CD4-positive, alpha-beta T cell (primary cell): ENCODE data around the gene CHD2. TPM values are rescaled to one million over a fixed set of nuclear protein-coding genes. Genes with fewer than 3 reads are reported as not detected.

ENCODE experiments used
- ATAC-seq: fragments of 200-7000 bp; cut with Tn5 transposase; one replicate; pipeline ENCODE4 v1.10.0; 2022; ENCODE audit warnings: mild to moderate bottlenecking; ENCODE audit not compliant: poor library complexity
- CTCF ChIA-PET: fragments of 350-600 bp; sonication (Branson Sonifier 250); formaldehyde crosslinking; loops from one replicate; lab custom pipeline; 2021; ENCODE audit warnings: antibody characterized with exemption, inconsistent platforms; lab: Charles Lee
- POLR2A ChIA-PET: fragments of 350-600 bp; sonication (Branson Sonifier 250); formaldehyde crosslinking; loops from one replicate; lab custom pipeline; 2021; ENCODE audit warnings: antibody characterized with exemption, inconsistent platforms; lab: Charles Lee
- DNase-seq, 14 experiments: peaks; one replicate each; pipeline ENCODE4 v3.0.0-alpha.2; 2013 to 2020; ENCODE audit warnings: mixed read lengths in 2 of 14
- H3K27ac ChIP-seq, 2 donors: one replicate each; pipeline versions ENCODE4 v1.5.1 to v1.7.0; 2013; ENCODE audit warnings: low read length in 2 of 2, low read depth in 1 of 2, mild to moderate bottlenecking in 1 of 2
- H3K27me3 ChIP-seq, 2 experiments: 1 replicate in 1 of 2; 2 replicates in 1 of 2; pipeline versions ENCODE4 v1.6.1 to v1.7.0; 2013; ENCODE audit warnings: low read length in 2 of 2, control low read depth in 1 of 2, mild to moderate bottlenecking in 1 of 2, moderate library complexity in 1 of 2; ENCODE audit not compliant: insufficient read depth in 2 of 2, control insufficient read depth in 1 of 2
- H3K36me3 ChIP-seq: one replicate; pipeline ENCODE4 v1.6.1; 2013; ENCODE audit warnings: low read length, control low read depth; ENCODE audit not compliant: insufficient read depth
- H3K4me1 ChIP-seq: one replicate; pipeline ENCODE4 v1.6.1; 2013; ENCODE audit warnings: low read length, control low read depth; ENCODE audit not compliant: insufficient read depth
- H3K4me3 ChIP-seq: one replicate; pipeline ENCODE4 v1.5.1; 2013; ENCODE audit warnings: mild to moderate bottlenecking, low read length, moderate library complexity
- H3K9me3 ChIP-seq, 2 experiments: 1 replicate in 1 of 2; 2 replicates in 1 of 2; pipeline versions ENCODE4 v1.6.1 to v1.7.0; 2013; ENCODE audit warnings: low read length in 2 of 2, mild to moderate bottlenecking in 2 of 2, control low read depth in 1 of 2, moderate library complexity in 1 of 2; ENCODE audit not compliant: control insufficient read depth in 1 of 2, insufficient read depth in 1 of 2
- H3K27ac Mint-ChIP-seq: one replicate; pipeline ENCODE4 v1.8.0; 2020; ENCODE audit warnings: mixed read lengths
- H3K27me3 Mint-ChIP-seq: one replicate; pipeline ENCODE4 v1.8.0; 2021; ENCODE audit warnings: mixed read lengths
- H3K36me3 Mint-ChIP-seq: one replicate; pipeline ENCODE4 v1.8.0; 2021; ENCODE audit warnings: low read depth, mixed read lengths
- H3K4me1 Mint-ChIP-seq: one replicate; pipeline ENCODE4 v1.8.0; 2021; ENCODE audit warnings: low read depth, mixed read lengths
- H3K4me3 Mint-ChIP-seq: one replicate; pipeline ENCODE4 v1.8.0; 2020; ENCODE audit warnings: mild to moderate bottlenecking, mixed read lengths
- H3K9me3 Mint-ChIP-seq: one replicate; pipeline ENCODE4 v1.8.0; 2020; ENCODE audit warnings: mixed read lengths
- intact Hi-C, 2 experiments: fragments of 100-400 bp; cut with DNase I in 1 of 2; cut with micrococcal nuclease in 1 of 2; formaldehyde crosslinking; loops; one replicate each; pipeline versions ENCODE4 v1.15.1 to v1.9.0; 2023 to 2025; cut with DNase I, micrococcal nuclease
- polyA plus RNA-seq, 2 donors: library from polyadenylated mRNA; unstranded; fragments of 120-200 nt; gene quantifications; one replicate each; pipeline ENCODE4 v1.2.1, GENCODE V29; 2013
- total RNA-seq, 174 experiments: library from RNA in 2 of 174; stranded (reverse) in 2 of 174; gene quantifications; one replicate each; pipeline ENCODE4 v1.2.3 and lab custom pipeline; 2021 to 2026
- TF ChIP-seq, protein P1 (sequence below): fragments of 200-600 bp; IDR thresholded peaks from one replicate; pipeline ENCODE4 v1.8.0; 2022; ENCODE audit warnings: antibody characterized with exemption, mild to moderate bottlenecking

The CHD2 gene
- total RNA-seq = 100 to 1,000 TPM; 615 to 660 TPM
- 127 TPM for polyA plus RNA-seq (2013, experiment 1 of 2)
- polyA plus RNA-seq (2013, experiment 2 of 2) = 156 TPM
- total RNA-seq (lab: John Stamatoyannopoulos, UW) = 127 to 1,227 (median 599) reads per million in 172 experiments

GRCh38 chr15:92899948-92900730 is at the start of gene CHD2:
Gene CHD2, plus strand, starts transcription at chr15:92900324. Its CDS starts 914 bp downstream, at chr15:92901238.
- POLR2A ChIA-PET = interaction anchor here (0.7 to 11.6 kb wide), 23 partner anchors 9 to 147 kb away, joined by 3 to 1007 read pairs (median 8); no protein-coding TSS in a partner anchor
- H3K27ac ChIP-seq = peak within 1 kb of the TSS; percentile 97
- peaks cover 12% of the 10 kb centered on the region for H3K9me3 Mint-ChIP-seq
- H3K27me3 Mint-ChIP-seq = no peaks in the 10 kb centered on the region
- peak within 1 kb of the TSS; percentile 99 for H3K4me3 Mint-ChIP-seq
- intact Hi-C loops = loop anchor here (1.0 to 5.0 kb wide), 5 partner anchors 9 to 68 kb away; no protein-coding TSS in a partner anchor
- ATAC-seq (peak; percentile 60), DNase-seq (peak; percentile 51 to 91 (median 64))
- no peaks in the 10 kb centered on the region for H3K27me3 ChIP-seq
- peak within 1 kb of the TSS; percentile 99 for H3K27ac Mint-ChIP-seq
- peaks cover 72% of the 10 kb centered on the region for H3K4me1 Mint-ChIP-seq
- CTCF ChIA-PET = interaction anchor here (0.8 to 2.8 kb wide), 8 partner anchors 12 to 103 kb away, joined by 3 to 34 read pairs (median 10); no protein-coding TSS in a partner anchor
- H3K36me3 ChIP-seq = peaks cover 46% of the 10 kb centered on the region
- peaks cover 96% of the 10 kb centered on the region for H3K36me3 Mint-ChIP-seq
- peaks cover 9% of the 10 kb centered on the region for H3K4me1 ChIP-seq
- H3K4me3 ChIP-seq = peak within 1 kb of the TSS; percentile 74
- TF ChIP-seq, protein P1, sequence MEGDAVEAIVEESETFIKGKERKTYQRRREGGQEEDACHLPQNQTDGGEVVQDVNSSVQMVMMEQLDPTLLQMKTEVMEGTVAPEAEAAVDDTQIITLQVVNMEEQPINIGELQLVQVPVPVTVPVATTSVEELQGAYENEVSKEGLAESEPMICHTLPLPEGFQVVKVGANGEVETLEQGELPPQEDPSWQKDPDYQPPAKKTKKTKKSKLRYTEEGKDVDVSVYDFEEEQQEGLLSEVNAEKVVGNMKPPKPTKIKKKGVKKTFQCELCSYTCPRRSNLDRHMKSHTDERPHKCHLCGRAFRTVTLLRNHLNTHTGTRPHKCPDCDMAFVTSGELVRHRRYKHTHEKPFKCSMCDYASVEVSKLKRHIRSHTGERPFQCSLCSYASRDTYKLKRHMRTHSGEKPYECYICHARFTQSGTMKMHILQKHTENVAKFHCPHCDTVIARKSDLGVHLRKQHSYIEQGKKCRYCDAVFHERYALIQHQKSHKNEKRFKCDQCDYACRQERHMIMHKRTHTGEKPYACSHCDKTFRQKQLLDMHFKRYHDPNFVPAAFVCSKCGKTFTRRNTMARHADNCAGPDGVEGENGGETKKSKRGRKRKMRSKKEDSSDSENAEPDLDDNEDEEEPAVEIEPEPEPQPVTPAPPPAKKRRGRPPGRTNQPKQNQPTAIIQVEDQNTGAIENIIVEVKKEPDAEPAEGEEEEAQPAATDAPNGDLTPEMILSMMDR = no peak
- no peaks in the 10 kb centered on the region for H3K9me3 ChIP-seq

- Histone ChIP-seq H3K9me3 (peaks cover 0 to 3% of the 10 kb centered on the region in 2 experiments), H3K4me1 (peaks cover 25% of the 10 kb centered on the region), H3K36me3 (no peaks in the 10 kb centered on the region), H3K4me3 (no peak overlapping the region), H3K27me3 (no peaks in the 10 kb centered on the region), H3K27ac (no peak overlapping the region)
- no peak for DNase-seq
- ATAC-seq = no peak
- ChIA-PET POLR2A (interaction anchor here (1.0 to 15.2 kb wide), 5 partner anchors 9 to 64 kb away, joined by 3 to 305 read pairs (median 4); no protein-coding TSS in a partner anchor), CTCF (interaction anchor here (0.9 kb wide), 1 partner anchor 45 kb away, joined by 3 read pairs; no protein-coding TSS in a partner anchor)
- no peaks in the 10 kb centered on the region for H3K27me3 Mint-ChIP-seq
- intact Hi-C loops = no loop called here
- no peak overlapping the region for H3K4me3 Mint-ChIP-seq
- no peak overlapping the region for H3K27ac Mint-ChIP-seq
- peaks cover 41% of the 10 kb centered on the region for H3K4me1 Mint-ChIP-seq
- no peaks in the 10 kb centered on the region for H3K9me3 Mint-ChIP-seq
- TF ChIP-seq, protein P1 = no peak
- no peaks in the 10 kb centered on the region for H3K36me3 Mint-ChIP-seq
Observed at GRCh38 chr15:92853222-92853621, 46.9 kb upstream of the CHD2 start.

GRCh38 chr15:92861742-92862141 is 38.4 kb upstream of the CHD2 start:
- no peak overlapping the region for H3K27ac ChIP-seq
- intact Hi-C loops = loop anchor here in 1 of 2 experiments (2.0 kb wide), 1 partner anchor 15 kb away; no protein-coding TSS in a partner anchor
- H3K4me1 ChIP-seq = no peaks in the 10 kb centered on the region
- DNase-seq (no peak), ATAC-seq (no peak)
- ChIA-PET CTCF (no interaction called here), POLR2A (interaction anchor here (1.4 to 3.1 kb wide), 2 partner anchors 21 to 53 kb away, joined by 4 to 13 read pairs; no protein-coding TSS in a partner anchor)
- no peaks in the 10 kb centered on the region for H3K27me3 ChIP-seq
- no peak overlapping the region for H3K4me3 Mint-ChIP-seq
- H3K36me3 ChIP-seq = no peaks in the 10 kb centered on the region
- peaks cover 8 to 14% of the 10 kb centered on the region in 2 experiments for H3K9me3 ChIP-seq
- H3K36me3 Mint-ChIP-seq = peaks cover 8% of the 10 kb centered on the region
- TF ChIP-seq, protein P1 = no peak
- H3K27ac Mint-ChIP-seq = no peak overlapping the region
- peaks cover 6% of the 10 kb centered on the region for H3K9me3 Mint-ChIP-seq
- no peak overlapping the region for H3K4me3 ChIP-seq
- H3K27me3 Mint-ChIP-seq = no peaks in the 10 kb centered on the region
- no peaks in the 10 kb centered on the region for H3K4me1 Mint-ChIP-seq
